GM12878 (cell line): ENCODE measurements around the gene PCP2. TPM values are rescaled to one million over a fixed set of nuclear protein-coding genes. Genes with fewer than 3 reads are reported as not detected.

Experiments used
- CBX3 ChIP-seq: fragments of 200-600 bp; sonication (generic); IDR thresholded peaks from 2 replicates; pipeline ENCODE4 v1.6.1; 2016; ENCODE audit warnings: low read depth, borderline replicate concordance
- CEBPZ ChIP-seq: fragments of 150-350 bp; IDR thresholded peaks from 2 replicates; pipeline ENCODE4 v1.6.1; 2016; ENCODE audit warnings: low read depth, low read length
- DPF2 ChIP-seq: fragments of 450-650 bp; IDR thresholded peaks from 2 replicates; pipeline ENCODE4 v1.6.1; 2017; ENCODE audit warnings: mild to moderate bottlenecking
- EP300 ChIP-seq, 2 experiments: fragments of 150-350 bp in 1 of 2; IDR thresholded peaks; 2 replicates each; pipeline ENCODE4 v1.6.1; 2011 to 2012; ENCODE audit warnings: low read depth in 2 of 2, low read length in 2 of 2, borderline replicate concordance in 1 of 2, improper control_type of control experiment in 1 of 2, inconsistent platforms in 1 of 2; ENCODE audit not compliant: control insufficient read depth in 1 of 2
- HDAC6 ChIP-seq: fragments of 200-600 bp; sonication (generic); IDR thresholded peaks from one replicate; pipeline ENCODE4 v1.8.0; 2017; ENCODE audit warnings: antibody characterized with exemption; ENCODE audit not compliant: unreplicated experiment
- JUNB ChIP-seq: IDR thresholded peaks from 2 replicates; pipeline ENCODE4 v1.6.1; 2016; ENCODE audit warnings: antibody characterized with exemption, mild to moderate bottlenecking
- TCF7 ChIP-seq: IDR thresholded peaks from 2 replicates; pipeline ENCODE4 v1.6.1; 2014; ENCODE audit warnings: antibody characterized with exemption, borderline replicate concordance
- ZNF592 ChIP-seq: fragments of 450-650 bp; IDR thresholded peaks from 2 replicates; pipeline ENCODE4 v1.6.1; 2017; ENCODE audit warnings: mild to moderate bottlenecking, moderate library complexity
- ZZZ3 ChIP-seq: IDR thresholded peaks from 2 replicates; pipeline ENCODE4 v1.6.1; 2011; ENCODE audit warnings: low read depth; ENCODE audit not compliant: control insufficient read depth, insufficient read length
- polyA plus RNA-seq, 11 experiments: library from polyadenylated mRNA; depleted of rRNA in 4 of 11; unstranded in 6 of 11; stranded (reverse) in 5 of 11; fragments of >200 nt; fragmentation: Nextera tagmentation in 4 of 11; fragmentation: Illumina TruSeq in 1 of 11; extraction: Ambion mirVana in 4 of 11; extraction: Trizol in 1 of 11; gene quantifications; 1 replicate in 1 of 11; 2 replicates in 10 of 11; pipeline versions ENCODE4 v1.2.1 to v1.2.3, GENCODE V29; 2011 to 2016; ENCODE audit warnings: inconsistent platforms in 2 of 11, missing spikeins in 2 of 11, low read depth in 1 of 11
- total RNA-seq, 4 experiments: library from RNA; depleted of rRNA in 3 of 4; stranded (reverse); fragments of >200 nt in 3 of 4; fragmentation: Illumina TruSeq in 1 of 4; extraction: Trizol in 1 of 4; gene quantifications; 2 replicates each; pipeline versions ENCODE4 v1.2.1 to v1.2.3, GENCODE V29; 2013 to 2021
- TF ChIP-seq, protein P1 (sequence below): IDR thresholded peaks from 2 replicates; pipeline ENCODE4 v1.6.1; 2012; ENCODE audit warnings: mild to moderate bottlenecking, low read depth, low read length
- TF ChIP-seq, protein P2 (sequence below): fragments of 450-650 bp; IDR thresholded peaks from 2 replicates; pipeline ENCODE4 v1.6.1; 2017; ENCODE audit warnings: antibody characterized with exemption, mild to moderate bottlenecking, moderate library complexity
- TF ChIP-seq, protein P3 (sequence below): fragments of 450-650 bp; IDR thresholded peaks from 2 replicates; pipeline ENCODE4 v1.6.1; 2014; ENCODE audit warnings: mild to moderate bottlenecking

The PCP2 gene
- total and polyA plus RNA-seq, 10 of the 15 experiments (the other 5 are each of a cell fraction or from before 2014, with no cell fraction given): 0.10 to 0.62 (median 0.31) TPM; not detected in 5

- TF ChIP-seq CEBPZ (no peak), DPF2 (peak; percentile 65; the same call in 1 of the 2 replicates), CBX3 (no peak), ZNF592 (peak; percentile 80), ZZZ3 (no peak), HDAC6 (no peak), TCF7 (no peak), EP300 (IDR thresholded peaks at IDR 0.05; ENCODE audit: borderline replicate concordance in 1 of 2, control insufficient read depth in 1 of 2, low read depth in 2 of 2, low read length in 2 of 2) (no peak), JUNB (no peak)
- TF ChIP-seq, protein P1, sequence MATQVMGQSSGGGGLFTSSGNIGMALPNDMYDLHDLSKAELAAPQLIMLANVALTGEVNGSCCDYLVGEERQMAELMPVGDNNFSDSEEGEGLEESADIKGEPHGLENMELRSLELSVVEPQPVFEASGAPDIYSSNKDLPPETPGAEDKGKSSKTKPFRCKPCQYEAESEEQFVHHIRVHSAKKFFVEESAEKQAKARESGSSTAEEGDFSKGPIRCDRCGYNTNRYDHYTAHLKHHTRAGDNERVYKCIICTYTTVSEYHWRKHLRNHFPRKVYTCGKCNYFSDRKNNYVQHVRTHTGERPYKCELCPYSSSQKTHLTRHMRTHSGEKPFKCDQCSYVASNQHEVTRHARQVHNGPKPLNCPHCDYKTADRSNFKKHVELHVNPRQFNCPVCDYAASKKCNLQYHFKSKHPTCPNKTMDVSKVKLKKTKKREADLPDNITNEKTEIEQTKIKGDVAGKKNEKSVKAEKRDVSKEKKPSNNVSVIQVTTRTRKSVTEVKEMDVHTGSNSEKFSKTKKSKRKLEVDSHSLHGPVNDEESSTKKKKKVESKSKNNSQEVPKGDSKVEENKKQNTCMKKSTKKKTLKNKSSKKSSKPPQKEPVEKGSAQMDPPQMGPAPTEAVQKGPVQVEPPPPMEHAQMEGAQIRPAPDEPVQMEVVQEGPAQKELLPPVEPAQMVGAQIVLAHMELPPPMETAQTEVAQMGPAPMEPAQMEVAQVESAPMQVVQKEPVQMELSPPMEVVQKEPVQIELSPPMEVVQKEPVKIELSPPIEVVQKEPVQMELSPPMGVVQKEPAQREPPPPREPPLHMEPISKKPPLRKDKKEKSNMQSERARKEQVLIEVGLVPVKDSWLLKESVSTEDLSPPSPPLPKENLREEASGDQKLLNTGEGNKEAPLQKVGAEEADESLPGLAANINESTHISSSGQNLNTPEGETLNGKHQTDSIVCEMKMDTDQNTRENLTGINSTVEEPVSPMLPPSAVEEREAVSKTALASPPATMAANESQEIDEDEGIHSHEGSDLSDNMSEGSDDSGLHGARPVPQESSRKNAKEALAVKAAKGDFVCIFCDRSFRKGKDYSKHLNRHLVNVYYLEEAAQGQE: 0 out of 2 replicates have a peak, but pooled peaks have one; percentile 9
- TF ChIP-seq, protein P2, sequence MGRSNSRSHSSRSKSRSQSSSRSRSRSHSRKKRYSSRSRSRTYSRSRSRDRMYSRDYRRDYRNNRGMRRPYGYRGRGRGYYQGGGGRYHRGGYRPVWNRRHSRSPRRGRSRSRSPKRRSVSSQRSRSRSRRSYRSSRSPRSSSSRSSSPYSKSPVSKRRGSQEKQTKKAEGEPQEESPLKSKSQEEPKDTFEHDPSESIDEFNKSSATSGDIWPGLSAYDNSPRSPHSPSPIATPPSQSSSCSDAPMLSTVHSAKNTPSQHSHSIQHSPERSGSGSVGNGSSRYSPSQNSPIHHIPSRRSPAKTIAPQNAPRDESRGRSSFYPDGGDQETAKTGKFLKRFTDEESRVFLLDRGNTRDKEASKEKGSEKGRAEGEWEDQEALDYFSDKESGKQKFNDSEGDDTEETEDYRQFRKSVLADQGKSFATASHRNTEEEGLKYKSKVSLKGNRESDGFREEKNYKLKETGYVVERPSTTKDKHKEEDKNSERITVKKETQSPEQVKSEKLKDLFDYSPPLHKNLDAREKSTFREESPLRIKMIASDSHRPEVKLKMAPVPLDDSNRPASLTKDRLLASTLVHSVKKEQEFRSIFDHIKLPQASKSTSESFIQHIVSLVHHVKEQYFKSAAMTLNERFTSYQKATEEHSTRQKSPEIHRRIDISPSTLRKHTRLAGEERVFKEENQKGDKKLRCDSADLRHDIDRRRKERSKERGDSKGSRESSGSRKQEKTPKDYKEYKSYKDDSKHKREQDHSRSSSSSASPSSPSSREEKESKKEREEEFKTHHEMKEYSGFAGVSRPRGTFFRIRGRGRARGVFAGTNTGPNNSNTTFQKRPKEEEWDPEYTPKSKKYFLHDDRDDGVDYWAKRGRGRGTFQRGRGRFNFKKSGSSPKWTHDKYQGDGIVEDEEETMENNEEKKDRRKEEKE: no peak
- TF ChIP-seq, protein P3, sequence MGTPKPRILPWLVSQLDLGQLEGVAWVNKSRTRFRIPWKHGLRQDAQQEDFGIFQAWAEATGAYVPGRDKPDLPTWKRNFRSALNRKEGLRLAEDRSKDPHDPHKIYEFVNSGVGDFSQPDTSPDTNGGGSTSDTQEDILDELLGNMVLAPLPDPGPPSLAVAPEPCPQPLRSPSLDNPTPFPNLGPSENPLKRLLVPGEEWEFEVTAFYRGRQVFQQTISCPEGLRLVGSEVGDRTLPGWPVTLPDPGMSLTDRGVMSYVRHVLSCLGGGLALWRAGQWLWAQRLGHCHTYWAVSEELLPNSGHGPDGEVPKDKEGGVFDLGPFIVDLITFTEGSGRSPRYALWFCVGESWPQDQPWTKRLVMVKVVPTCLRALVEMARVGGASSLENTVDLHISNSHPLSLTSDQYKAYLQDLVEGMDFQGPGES: no peak
Measured at GRCh38 chr19:7680606-7681339, 47.3 kb upstream of the PCP2 start, which contains the start of gene TRAPPC5 (continued).
